Heart right ventricle (tissue), 16 donors: ENCODE data around the gene TIMP4. TPM values are rescaled to one million over a fixed set of nuclear protein-coding genes. Genes with fewer than 3 reads are reported as not detected.

Experiments used
- ATAC-seq, 8 donors: fragments of 200-7000 bp; cut with Tn5 transposase; one replicate each; pipeline ENCODE4 v1.9.1; 2020; ENCODE audit warnings: mild to moderate bottlenecking in 8 of 8, moderate library complexity in 8 of 8, moderate number of reproducible peaks in 1 of 8
- DNase-seq, 2 donors: peaks; one replicate each; pipeline ENCODE4 v3.0.0-alpha.2; 2020
- H3K27ac ChIP-seq, 10 donors: fragments of 200-600 bp; sonication (generic) in 2 of 10; one replicate each; pipeline versions ENCODE4 v1.5.0 to v1.8.0; 2020 to 2022; ENCODE audit warnings: mild to moderate bottlenecking in 3 of 10
- H3K27me3 ChIP-seq, 7 donors: fragments of 200-600 bp; one replicate each; pipeline ENCODE4 v1.8.0; 2021 to 2022; ENCODE audit warnings: mild to moderate bottlenecking in 2 of 7
- H3K36me3 ChIP-seq, 9 donors: fragments of 200-600 bp; sonication (generic) in 1 of 9; one replicate each; pipeline versions ENCODE4 v1.5.0 to v1.8.0; 2020 to 2022; ENCODE audit warnings: mild to moderate bottlenecking in 2 of 9
- H3K4me1 ChIP-seq, 9 donors: fragments of 200-600 bp; sonication (generic) in 1 of 9; one replicate each; pipeline versions ENCODE4 v1.5.0 to v1.8.0; 2020 to 2022; ENCODE audit warnings: mild to moderate bottlenecking in 4 of 9
- H3K4me3 ChIP-seq, 10 donors: fragments of 200-600 bp; sonication (generic) in 2 of 10; one replicate each; pipeline versions ENCODE4 v1.5.0 to v1.8.0; 2020 to 2022; ENCODE audit warnings: mild to moderate bottlenecking in 7 of 10, moderate library complexity in 2 of 10
- H3K9me3 ChIP-seq, 11 donors: fragments of 200-600 bp in 10 of 11; sonication (generic) in 2 of 11; one replicate each; pipeline versions ENCODE4 v1.5.0 to v1.8.0; 2013 to 2022; ENCODE audit warnings: mild to moderate bottlenecking in 2 of 11, control low read depth in 1 of 11, moderate library complexity in 1 of 11
- CTCF ChIP-seq, 9 donors: fragments of 200-600 bp; sonication (generic) in 2 of 9; IDR thresholded peaks; one replicate each; pipeline versions ENCODE4 v1.5.0 to v1.8.0; 2021 to 2022; ENCODE audit warnings: antibody characterized with exemption in 9 of 9, mild to moderate bottlenecking in 5 of 9, moderate library complexity in 1 of 9
- WGBS, 2 donors: extraction: QIAGEN DNeasy Blood & Tissue Kit; methylation state at CpG; one replicate each; pipeline ENCODE4 v1.1.7; 2013; ENCODE audit warnings: inconsistent platforms in 1 of 2; 5-methylcytosine and 5-hydroxymethylcytosine counted together
- intact Hi-C, 10 donors: fragments of 100-400 bp; cut with DNase I; formaldehyde crosslinking; loops; one replicate each; pipeline versions ENCODE4 v1.11.1 to v1.14.2; 2022
- polyA plus RNA-seq, 2 donors: library from polyadenylated mRNA; stranded (reverse); fragments of 200-250 nt; gene quantifications; one replicate each; pipeline ENCODE4 v1.2.3, GENCODE V29; 2013
- total RNA-seq, 10 donors: library from RNA; stranded (reverse); fragmentation: NEBNext Ultra II Directional in 3 of 10; extraction: Animal tissue kit (Norgen Biotek cat#: 25700) in 3 of 10; gene quantifications; one replicate each; pipeline versions ENCODE4 v1.2.1 to v1.2.4, GENCODE V29; 2021 to 2023
- donor health status: Arrhythmogenic right ventricular cardiomyopathy.
- donor health status: ischemic (EF 13 %, LVEDD 7.1; RV severe dilation, severe dysfunction).
- donor health status: healthy with polysubstance abuse.
- donor health status: DM: no; HTN: yes; CAD: no.
- donor health status: DM: no; HTN: no; CAD: no.
- donor health status: ischemic (EF 25% LVEDD 6.9; RV normal size, moderate dysfunction).
- donor health status: ischemic (EF 25% LVEDD 5.7; RV mildly dilated, moderate dysfunction).
- donor health status: healthy.
- donor health status: DM: yes; HTN: yes; CAD: no.
- donor health status: Ischemic cardiomyopathy.
- donor health status: ischemic (EF 35%, LVEDD 5.7; RV mildly dilated, moderate dysfunction).
- donor health status: nonischemic (EF 11% LVEDD 7.7; RV severe dilation, severe dysfunction).
- donor health status: DM: yes; HTN: yes; CAD: no.
- donor health status: PGD.
- donor health status: ischemic (EF 29% LVEDD 5.4; RV normal size, mild dysfunction).
- donor health status: nonischemic (EF 23%, LVEDD 6.1; RV moderate dilation, normal function).

The TIMP4 gene
- total and polyA plus RNA-seq, 12 donors: 2.7 to 41.4 (median 8.0) TPM

- Histone ChIP-seq H3K9me3 (no peaks in the 10 kb centered on the region), H3K27ac (no peak overlapping the region), H3K4me3 (no peak overlapping the region), H3K36me3 (no peaks in the 10 kb centered on the region), H3K4me1 (no peaks in the 10 kb centered on the region), H3K27me3 (peaks cover 0 to 24% (median 13%) of the 10 kb centered on the region in 7 donors)
- no peak for DNase-seq
- no peak for ATAC-seq
- no peak for TF ChIP-seq CTCF (IDR thresholded peaks at IDR 0.05)
- intact Hi-C loops: no loop called here
Observed at GRCh38 chr3:12117473-12117872, 41.2 kb downstream of the TIMP4 start.

GRCh38 chr3:12116870-12117269 lies 41.8 kb downstream of the TIMP4 start:
- intact Hi-C loops: no loop called here
- H3K9me3 ChIP-seq: no peaks in the 10 kb centered on the region
- H3K27me3 ChIP-seq: peaks cover 0 to 24% (median 13%) of the 10 kb centered on the region in 7 donors
- ATAC-seq (no peak), DNase-seq (no peak)
- no peak for TF ChIP-seq CTCF (IDR thresholded peaks at IDR 0.05)
- 66 to 68% methylated on average over 4 of the region's 4 CpGs for WGBS, 2 donors
- no peak overlapping the region for H3K4me3 ChIP-seq
- H3K4me1 ChIP-seq: no peaks in the 10 kb centered on the region
- H3K27ac ChIP-seq: no peak overlapping the region
- no peaks in the 10 kb centered on the region for H3K36me3 ChIP-seq

GRCh38 chr3:12115849-12116248 lies 42.9 kb downstream of the TIMP4 start:
- ATAC-seq: no peak
- H3K4me1 ChIP-seq: no peaks in the 10 kb centered on the region
- no peak overlapping the region for H3K4me3 ChIP-seq
- no peak overlapping the region for H3K27ac ChIP-seq
- no peak for DNase-seq
- H3K27me3 ChIP-seq: peaks cover 0 to 24% (median 17%) of the 10 kb centered on the region in 7 donors
- TF ChIP-seq CTCF (IDR thresholded peaks at IDR 0.05): no peak
- intact Hi-C loops: no loop called here
- H3K36me3 ChIP-seq: no peaks in the 10 kb centered on the region
- no peaks in the 10 kb centered on the region for H3K9me3 ChIP-seq
- WGBS, 2 donors: 65 to 67% methylated on average over 3 of the region's 3 CpGs

GRCh38 chr3:12115104-12115503 lies 43.6 kb downstream of the TIMP4 start:
- WGBS, 2 donors: 74 to 81% methylated on average over 3 of the region's 3 CpGs
- Histone ChIP-seq H3K9me3 (no peaks in the 10 kb centered on the region), H3K4me1 (no peaks in the 10 kb centered on the region), H3K27me3 (peaks cover 0 to 24% (median 17%) of the 10 kb centered on the region in 7 donors), H3K27ac (no peak overlapping the region), H3K4me3 (no peak overlapping the region), H3K36me3 (no peaks in the 10 kb centered on the region)
- no peak for TF ChIP-seq CTCF (IDR thresholded peaks at IDR 0.05)
- intact Hi-C loops: no loop called here
- ATAC-seq (no peak), DNase-seq (no peak)

- DNase-seq (no peak), ATAC-seq (no peak)
- TF ChIP-seq CTCF (IDR thresholded peaks at IDR 0.05): no peak
- Histone ChIP-seq H3K36me3 (no peaks in the 10 kb centered on the region), H3K27ac (no peak overlapping the region), H3K27me3 (peaks cover 0 to 24% (median 17%) of the 10 kb centered on the region in 7 donors), H3K4me1 (no peaks in the 10 kb centered on the region), H3K4me3 (no peak overlapping the region), H3K9me3 (no peaks in the 10 kb centered on the region)
- intact Hi-C loops: no loop called here
Observed at GRCh38 chr3:12114251-12114650, 44.5 kb downstream of the TIMP4 start.
